AG10803 (cell line): ENCODE measurements around the gene CTNNA2.

Experiments used
- DNase-seq: peaks from one replicate; pipeline ENCODE4 v3.0.0; 2010; ENCODE audit warnings: low read depth
- H3K4me3 ChIP-seq: 2 replicates; pipeline ENCODE4 v1.5.1; 2011; ENCODE audit warnings: mild to moderate bottlenecking, low read length, control low read depth
- TF ChIP-seq, protein P1 (sequence below): conservative IDR thresholded peaks from 2 replicates; pipeline ENCODE4 v1.5.1; 2011; ENCODE audit warnings: mild to moderate bottlenecking, low read length, control low read depth, inconsistent platforms

Gene CTNNA2

DNA sequence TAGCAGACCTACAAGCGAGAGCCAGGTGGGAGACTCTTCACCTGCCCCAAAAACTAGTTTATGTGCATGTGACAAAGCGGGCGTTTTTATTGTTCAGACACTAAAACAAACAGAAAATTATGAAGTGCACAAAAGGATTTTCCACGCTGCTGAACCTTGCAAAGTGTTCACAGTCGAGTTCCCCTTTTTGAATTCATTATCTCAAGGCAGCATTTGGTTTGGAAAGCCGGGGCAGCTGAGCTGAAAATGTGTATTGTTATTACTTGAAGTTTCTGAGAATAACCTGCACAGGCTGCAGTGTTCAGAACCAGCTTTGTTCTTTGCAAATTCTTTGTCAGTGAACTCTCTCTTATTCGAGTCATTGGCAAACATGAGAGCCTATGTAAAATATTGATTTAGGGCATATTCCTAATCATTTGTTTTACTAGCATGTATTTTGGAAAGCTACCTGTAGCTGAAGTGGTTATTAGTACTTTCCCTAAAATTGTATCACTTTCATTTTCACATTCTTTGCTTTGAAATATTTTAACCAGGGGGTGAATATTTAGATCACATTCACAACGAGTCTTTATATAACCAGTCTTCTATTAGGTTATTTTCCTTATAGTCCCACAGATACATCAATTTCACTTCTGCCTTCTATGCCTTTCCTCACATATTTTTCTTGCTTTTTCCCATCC, 732.2 kb downstream of the CTNNA2 start:
- TF ChIP-seq, protein P1, sequence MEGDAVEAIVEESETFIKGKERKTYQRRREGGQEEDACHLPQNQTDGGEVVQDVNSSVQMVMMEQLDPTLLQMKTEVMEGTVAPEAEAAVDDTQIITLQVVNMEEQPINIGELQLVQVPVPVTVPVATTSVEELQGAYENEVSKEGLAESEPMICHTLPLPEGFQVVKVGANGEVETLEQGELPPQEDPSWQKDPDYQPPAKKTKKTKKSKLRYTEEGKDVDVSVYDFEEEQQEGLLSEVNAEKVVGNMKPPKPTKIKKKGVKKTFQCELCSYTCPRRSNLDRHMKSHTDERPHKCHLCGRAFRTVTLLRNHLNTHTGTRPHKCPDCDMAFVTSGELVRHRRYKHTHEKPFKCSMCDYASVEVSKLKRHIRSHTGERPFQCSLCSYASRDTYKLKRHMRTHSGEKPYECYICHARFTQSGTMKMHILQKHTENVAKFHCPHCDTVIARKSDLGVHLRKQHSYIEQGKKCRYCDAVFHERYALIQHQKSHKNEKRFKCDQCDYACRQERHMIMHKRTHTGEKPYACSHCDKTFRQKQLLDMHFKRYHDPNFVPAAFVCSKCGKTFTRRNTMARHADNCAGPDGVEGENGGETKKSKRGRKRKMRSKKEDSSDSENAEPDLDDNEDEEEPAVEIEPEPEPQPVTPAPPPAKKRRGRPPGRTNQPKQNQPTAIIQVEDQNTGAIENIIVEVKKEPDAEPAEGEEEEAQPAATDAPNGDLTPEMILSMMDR: no peak
- no peak overlapping the region for H3K4me3 ChIP-seq
- DNase-seq: no peak

DNA sequence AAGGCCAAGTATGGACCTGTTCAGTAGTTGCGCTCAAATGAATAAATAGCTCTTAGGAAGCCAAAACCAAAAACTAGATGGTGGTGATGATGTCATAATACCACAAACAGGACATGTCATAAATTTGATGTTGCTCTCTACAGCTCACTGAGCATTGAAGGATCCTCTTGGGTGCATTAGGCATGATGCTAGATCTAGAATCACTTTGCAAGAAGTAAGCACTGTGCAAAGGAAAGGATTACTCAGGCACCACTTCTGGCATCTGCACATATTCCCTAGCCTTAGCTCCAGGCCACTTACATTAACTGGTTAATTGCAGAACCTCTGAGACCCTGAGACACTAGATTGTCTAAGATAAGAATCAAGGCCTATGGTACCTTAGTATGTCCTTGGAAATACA, 733.7 kb downstream of the CTNNA2 start:
- TF ChIP-seq, protein P1: no peak
- no peak for DNase-seq
- no peak overlapping the region for H3K4me3 ChIP-seq

DNA sequence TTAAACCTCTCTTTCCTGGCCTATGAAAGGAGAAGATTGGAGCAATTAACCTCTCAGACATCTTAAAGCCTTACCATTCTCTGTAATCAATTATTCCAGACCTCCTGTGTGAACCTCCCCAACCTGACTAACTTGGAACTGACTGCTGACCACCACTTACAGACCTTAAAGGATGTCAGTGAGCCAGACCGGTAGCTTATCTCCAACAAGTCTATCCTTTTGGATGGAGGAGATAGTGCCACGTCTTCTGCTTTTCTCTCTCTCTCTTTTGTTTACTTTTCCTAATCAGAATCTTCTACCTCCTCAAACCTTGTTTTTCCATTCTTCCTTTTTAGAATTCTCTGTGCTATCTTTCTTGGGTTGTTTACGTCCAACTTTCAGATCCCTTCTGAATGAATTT, 734.5 kb downstream of the CTNNA2 start:
- no peak overlapping the region for H3K4me3 ChIP-seq
- TF ChIP-seq, protein P1: no peak
- no peak for DNase-seq

DNA sequence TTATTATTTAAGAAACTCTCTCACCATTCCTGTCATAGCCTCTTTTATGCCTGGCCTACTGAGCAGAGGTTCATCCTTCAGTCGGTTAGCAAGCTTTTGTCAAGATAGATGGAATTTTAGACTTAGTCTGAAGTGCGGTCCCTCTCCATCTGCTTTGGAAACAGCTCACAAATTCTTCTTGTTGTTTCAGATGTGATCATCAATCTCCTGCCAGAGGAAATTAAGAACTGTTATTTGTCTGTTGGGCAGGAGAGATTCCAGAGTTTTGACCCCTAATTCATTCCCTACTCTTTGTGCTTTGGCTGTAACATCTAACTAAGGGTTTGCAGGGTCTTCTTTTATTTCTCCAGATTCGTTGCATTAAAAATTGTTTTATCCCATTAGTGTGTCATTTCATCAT, 735.3 kb downstream of the CTNNA2 start:
- TF ChIP-seq, protein P1: no peak
- DNase-seq: no peak
- H3K4me3 ChIP-seq: no peak overlapping the region

DNA sequence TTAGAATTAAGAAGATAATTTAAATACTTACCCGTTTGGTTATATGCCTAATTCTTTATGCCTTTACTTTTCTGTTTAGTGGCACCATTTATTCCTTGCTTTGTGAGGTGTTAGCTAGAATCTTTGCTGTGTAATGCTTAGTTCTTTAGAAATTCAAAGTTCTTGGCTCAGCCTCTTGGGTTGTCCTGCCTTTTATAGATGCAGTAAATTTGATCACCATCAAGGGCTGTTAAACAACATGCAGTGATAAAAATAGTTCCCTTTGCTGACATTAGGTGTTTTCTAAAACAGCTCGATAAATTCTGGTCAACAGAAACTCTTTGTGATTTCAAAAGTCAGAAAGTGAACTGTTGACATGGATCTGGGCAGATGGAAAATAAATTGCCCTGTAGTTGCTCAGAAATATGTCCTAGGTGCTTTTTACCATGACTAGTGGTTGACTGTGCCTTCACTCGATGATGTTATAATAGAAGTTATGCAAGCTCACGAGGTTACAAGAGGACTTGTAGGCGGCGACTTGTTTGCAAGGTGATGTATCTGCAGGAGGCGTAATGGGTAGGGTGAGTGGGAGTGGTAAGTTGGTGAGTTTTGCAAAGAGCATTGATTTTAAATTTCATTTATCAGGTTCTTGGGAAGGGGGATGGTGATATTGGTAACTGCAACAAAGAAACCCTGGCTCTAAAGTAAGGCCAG, 739.6 kb downstream of the CTNNA2 start:
- TF ChIP-seq, protein P1: no peak
- no peak for DNase-seq

DNA sequence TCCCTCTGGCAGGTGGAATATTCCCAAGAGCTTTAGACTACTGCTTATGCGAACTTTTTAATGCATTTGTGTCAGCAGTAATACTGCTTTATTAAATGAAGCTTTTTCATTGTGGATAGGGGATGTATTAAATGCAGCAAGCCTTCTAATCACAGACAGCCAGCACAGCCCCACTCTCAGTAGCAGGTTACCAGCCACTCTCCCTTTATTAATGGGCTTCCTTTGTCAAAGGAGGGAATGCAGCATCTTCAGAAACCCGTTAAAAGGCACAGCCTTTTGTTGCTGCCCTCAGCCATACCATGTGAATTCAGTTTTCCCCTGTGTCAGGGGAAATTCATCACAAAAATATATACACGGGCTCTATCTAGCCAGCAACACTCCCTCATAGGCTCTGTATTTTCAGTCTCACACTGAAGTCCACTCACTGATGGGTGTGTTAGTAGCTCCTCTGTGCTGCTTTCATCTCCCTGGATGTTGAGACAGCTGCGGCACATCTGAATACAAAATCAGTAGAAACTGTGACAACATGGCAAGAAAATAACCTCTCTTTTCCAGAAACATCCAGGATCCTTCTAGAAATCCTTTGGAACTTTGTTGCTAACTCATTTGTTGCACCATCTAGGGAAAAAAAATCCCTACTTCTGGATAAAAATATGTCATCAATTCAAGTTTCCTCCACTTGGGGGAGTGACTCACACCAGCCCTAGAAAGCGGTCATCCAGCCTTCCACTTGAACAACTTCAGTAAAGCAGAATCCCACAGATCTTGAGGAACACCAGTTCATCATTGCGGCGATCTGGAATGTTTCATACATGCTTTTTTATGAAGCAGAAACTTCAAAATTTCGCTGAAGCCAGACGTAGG, 743.3 kb downstream of the CTNNA2 start:
- no peak overlapping the region for H3K4me3 ChIP-seq
- TF ChIP-seq, protein P1: peak; percentile 52
- peak; percentile 28 for DNase-seq

More for the DNA sequence above, 739.6 kb downstream of the CTNNA2 start:
- H3K4me3 ChIP-seq: no peak overlapping the region
